ENCODE data around the gene GORASP1.

Gene GORASP1

DNA sequence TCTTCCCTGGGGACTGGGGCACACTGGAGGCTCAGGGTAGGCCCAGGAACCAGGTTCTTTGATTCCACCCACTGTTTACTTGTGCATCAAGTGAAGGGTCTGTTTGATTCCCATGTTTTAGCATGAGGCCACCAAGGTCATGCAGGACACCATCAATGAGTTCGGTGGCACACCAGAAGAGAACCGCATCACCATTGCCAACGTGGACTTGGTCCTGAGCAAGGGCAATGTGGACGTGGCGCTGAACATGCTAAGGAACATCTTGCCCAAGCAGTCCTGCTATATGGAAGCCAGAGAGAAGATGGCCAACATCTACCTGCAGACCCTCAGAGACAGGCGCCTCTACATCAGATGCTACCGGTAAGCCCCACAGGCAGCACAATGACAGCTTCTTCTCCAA lies 21.5 kb upstream of the GORASP1 start:
- Histone ChIP-seq H3K9me3 (ENCODE audit: control insufficient read depth, low read depth, low read length) (no peaks in the 10 kb centered on the region), H3K27ac (ENCODE audit: low read length) (no peak overlapping the region), H3K36me3 (ENCODE audit: control insufficient read depth, low read depth, low read length) (no peaks in the 10 kb centered on the region), H3K27me3 (ENCODE audit: control insufficient read depth, insufficient read depth, low read length) (no peaks in the 10 kb centered on the region), H3K9ac (ENCODE audit: low read length) (no peak overlapping the region), H3K4me3 (ENCODE audit: low read length) (no peak overlapping the region), H3K4me1 (ENCODE audit: control insufficient read depth, low read depth, low read length) (no peaks in the 10 kb centered on the region)

DNA sequence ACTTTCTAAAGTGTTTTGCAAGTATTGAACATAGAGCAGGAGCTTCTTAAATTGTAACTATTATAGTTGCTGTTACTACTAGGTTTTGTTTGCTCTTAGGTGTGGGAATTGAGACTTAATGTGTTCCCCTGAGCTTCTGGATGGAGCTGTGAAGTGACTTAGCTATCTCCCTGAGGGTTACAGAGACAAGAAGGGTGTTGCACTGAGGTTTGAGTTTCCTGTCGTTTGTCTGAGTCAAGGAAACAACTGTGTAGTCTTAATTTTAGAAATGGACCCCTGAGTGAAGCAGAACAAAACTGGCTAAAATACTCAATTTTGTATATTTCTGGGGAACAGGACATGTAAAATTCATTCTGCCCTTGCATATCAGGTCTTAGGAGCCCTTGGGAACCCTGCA lies 20.5 kb upstream of the GORASP1 start:
- no peaks in the 10 kb centered on the region for H3K4me1 ChIP-seq (ENCODE audit: control insufficient read depth, low read depth, low read length)
- H3K9ac ChIP-seq (ENCODE audit: low read length), result no peak overlapping the region

DNA sequence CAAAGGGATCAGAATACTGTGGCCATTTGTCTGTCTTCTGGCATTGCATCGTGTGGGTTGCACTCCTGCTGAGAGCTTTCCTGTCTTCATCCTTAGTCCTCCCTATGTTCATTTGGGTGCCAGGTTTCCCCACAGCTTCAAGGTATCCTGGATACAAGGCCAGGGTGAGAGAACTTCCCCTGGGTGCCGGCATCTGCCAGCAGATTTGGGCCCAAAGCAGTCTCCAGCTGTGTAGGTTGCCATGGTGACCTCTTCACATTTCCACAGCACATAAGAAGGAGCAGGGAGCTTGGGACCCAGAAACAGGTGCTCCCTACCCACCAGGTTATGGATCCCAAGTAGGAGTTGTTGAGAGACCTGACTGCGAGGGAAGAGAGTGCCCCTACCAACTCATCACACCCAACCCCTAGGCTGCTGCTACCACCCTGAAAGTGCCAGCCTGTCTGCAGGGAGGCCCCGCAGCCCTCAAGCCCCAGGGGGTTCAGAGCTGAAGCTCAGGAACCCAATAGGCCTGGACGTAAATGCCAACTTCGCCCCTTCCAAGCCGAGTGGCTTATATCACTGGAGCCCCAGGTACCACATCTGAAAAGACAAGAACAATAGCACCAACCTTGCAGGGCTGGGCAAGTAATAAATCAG lies 20.0 kb upstream of the GORASP1 start:
- Histone ChIP-seq H3K9me3 (ENCODE audit: control insufficient read depth, low read depth, low read length) (no peaks in the 10 kb centered on the region), H3K36me3 (ENCODE audit: control insufficient read depth, low read depth, low read length) (no peaks in the 10 kb centered on the region), H3K4me1 (ENCODE audit: control insufficient read depth, low read depth, low read length) (no peaks in the 10 kb centered on the region), H3K27ac (ENCODE audit: low read length) (no peak overlapping the region), H3K4me3 (ENCODE audit: low read length) (no peak overlapping the region), H3K9ac (ENCODE audit: low read length) (no peak overlapping the region), H3K27me3 (ENCODE audit: control insufficient read depth, insufficient read depth, low read length) (no peaks in the 10 kb centered on the region)

More for the DNA sequence above, 20.5 kb upstream of the GORASP1 start:
- Histone ChIP-seq H3K9me3 (ENCODE audit: control insufficient read depth, low read depth, low read length) (no peaks in the 10 kb centered on the region), H3K4me3 (ENCODE audit: low read length) (no peak overlapping the region), H3K27ac (ENCODE audit: low read length) (no peak overlapping the region), H3K27me3 (ENCODE audit: control insufficient read depth, insufficient read depth, low read length) (no peaks in the 10 kb centered on the region), H3K36me3 (ENCODE audit: control insufficient read depth, low read depth, low read length) (no peaks in the 10 kb centered on the region)

DNA sequence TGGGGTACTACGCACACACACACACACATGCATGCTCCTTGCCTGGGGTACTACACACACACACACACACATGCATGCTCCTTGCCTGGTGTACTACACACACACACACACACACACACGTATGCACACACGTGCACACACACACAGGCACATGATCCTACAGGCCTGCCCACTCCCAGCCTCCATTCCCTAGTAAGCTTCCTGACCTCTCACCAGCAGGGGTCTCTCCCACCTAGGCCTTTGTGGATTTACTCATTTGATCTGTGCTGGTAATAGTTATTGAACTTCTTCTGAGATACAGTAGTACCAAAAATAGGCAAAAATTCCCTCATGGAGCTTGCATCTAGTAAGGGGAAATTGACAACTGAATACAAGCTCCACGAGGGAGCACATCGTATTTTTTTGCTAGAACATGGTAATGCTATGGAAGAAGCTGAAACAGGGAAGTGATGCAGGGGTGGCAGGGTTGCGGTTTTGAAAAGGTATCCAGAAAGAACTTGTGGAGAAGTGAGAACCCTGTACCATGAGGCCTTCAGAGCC lies 19.2 kb upstream of the GORASP1 start:
- H3K27ac ChIP-seq (ENCODE audit: low read length), result no peak overlapping the region
- H3K4me1 ChIP-seq (ENCODE audit: control insufficient read depth, low read depth, low read length), result no peaks in the 10 kb centered on the region
- no peaks in the 10 kb centered on the region for H3K36me3 ChIP-seq (ENCODE audit: control insufficient read depth, low read depth, low read length)
- no peak overlapping the region for H3K9ac ChIP-seq (ENCODE audit: low read length)
- no peaks in the 10 kb centered on the region for H3K27me3 ChIP-seq (ENCODE audit: control insufficient read depth, insufficient read depth, low read length)
- H3K9me3 ChIP-seq (ENCODE audit: control insufficient read depth, low read depth, low read length), result no peaks in the 10 kb centered on the region
- H3K4me3 ChIP-seq (ENCODE audit: low read length), result no peak overlapping the region

DNA sequence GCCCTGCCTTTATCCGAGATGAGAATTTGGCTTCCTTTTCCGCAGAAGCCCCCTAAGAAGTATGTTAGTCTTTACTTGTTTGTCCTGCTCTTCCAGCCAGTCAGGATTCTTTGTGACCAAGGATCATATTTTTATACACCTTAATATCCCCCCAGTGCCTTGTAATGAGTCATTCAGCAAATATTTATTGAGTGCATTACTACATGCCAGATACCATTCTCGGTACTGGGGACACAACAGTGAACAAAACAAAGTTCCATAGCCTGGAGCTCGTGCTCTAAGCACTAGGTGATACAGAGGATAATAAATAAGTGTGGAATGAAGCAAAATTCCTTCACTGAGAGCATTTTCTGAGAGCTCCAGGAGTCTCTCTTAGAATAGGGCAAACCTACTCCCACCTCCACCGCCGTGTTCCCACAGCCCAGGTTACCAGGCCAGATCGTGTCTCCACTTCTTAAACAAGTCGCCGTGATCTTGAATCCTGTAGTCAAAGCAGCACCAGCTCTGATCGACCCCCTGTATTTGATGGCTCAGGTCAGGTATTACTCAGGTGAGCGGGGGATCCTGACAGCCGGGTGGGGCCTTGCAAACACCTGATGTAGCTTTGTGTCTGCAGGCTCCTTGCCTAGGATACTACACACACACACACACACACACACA lies 18.5 kb upstream of the GORASP1 start:
- Histone ChIP-seq H3K9me3 (ENCODE audit: control insufficient read depth, low read depth, low read length) (no peaks in the 10 kb centered on the region), H3K36me3 (ENCODE audit: control insufficient read depth, low read depth, low read length) (no peaks in the 10 kb centered on the region), H3K4me3 (ENCODE audit: low read length) (no peak overlapping the region), H3K27ac (ENCODE audit: low read length) (no peak overlapping the region), H3K27me3 (ENCODE audit: control insufficient read depth, insufficient read depth, low read length) (no peaks in the 10 kb centered on the region), H3K9ac (ENCODE audit: low read length) (no peak overlapping the region), H3K4me1 (ENCODE audit: control insufficient read depth, low read depth, low read length) (no peaks in the 10 kb centered on the region)

DNA sequence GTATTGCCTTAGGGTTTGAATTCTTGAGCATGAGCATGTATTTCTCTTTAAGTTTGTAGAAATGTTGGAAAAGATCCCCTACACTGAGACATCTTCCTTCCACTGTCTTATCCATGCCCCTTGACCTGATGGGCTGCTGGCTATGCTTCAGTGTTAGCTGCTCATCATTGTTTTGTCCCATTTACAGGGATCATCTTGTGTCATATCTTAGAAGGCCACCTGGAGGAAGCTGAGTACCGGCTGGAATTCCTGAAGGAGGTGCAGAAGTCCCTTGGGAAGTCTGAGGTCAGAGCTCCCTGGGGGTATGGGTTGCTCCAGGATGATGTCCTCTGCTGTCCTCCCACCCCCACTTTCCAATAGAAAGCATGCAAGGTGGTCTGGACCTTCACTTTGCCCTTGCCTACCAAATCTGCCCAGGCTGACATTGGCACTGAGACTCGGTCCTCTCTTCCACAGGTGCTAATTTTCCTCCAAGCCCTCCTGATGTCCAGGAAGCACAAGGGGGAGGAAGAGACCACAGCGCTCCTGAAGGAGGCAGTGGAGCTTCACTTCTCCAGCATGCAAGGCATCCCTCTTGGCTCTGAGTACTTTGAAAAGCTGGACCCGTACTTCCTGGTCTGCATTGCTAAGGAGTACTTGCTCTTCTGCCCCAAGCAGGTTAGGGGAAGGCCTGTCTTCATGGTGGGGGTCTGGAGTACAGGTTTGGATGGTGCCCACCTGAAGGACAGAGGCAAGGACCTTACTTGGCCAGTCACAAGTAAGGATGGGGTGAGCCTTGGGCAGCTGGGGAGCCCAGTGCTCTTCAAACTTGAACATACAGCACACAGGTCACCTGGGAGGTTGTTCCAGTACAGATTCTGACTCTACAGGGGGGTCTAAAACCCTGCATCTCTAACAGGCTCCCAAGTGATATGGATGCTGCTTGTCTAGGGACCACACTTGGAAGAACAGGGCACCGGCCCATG lies 17.7 kb upstream of the GORASP1 start:
- Histone ChIP-seq H3K27ac (ENCODE audit: low read length) (no peak overlapping the region), H3K4me1 (ENCODE audit: control insufficient read depth, low read depth, low read length) (no peaks in the 10 kb centered on the region), H3K27me3 (ENCODE audit: control insufficient read depth, insufficient read depth, low read length) (no peaks in the 10 kb centered on the region), H3K4me3 (ENCODE audit: low read length) (no peak overlapping the region), H3K9me3 (ENCODE audit: control insufficient read depth, low read depth, low read length) (no peaks in the 10 kb centered on the region), H3K9ac (ENCODE audit: low read length) (no peak overlapping the region), H3K36me3 (ENCODE audit: control insufficient read depth, low read depth, low read length) (no peaks in the 10 kb centered on the region)

DNA sequence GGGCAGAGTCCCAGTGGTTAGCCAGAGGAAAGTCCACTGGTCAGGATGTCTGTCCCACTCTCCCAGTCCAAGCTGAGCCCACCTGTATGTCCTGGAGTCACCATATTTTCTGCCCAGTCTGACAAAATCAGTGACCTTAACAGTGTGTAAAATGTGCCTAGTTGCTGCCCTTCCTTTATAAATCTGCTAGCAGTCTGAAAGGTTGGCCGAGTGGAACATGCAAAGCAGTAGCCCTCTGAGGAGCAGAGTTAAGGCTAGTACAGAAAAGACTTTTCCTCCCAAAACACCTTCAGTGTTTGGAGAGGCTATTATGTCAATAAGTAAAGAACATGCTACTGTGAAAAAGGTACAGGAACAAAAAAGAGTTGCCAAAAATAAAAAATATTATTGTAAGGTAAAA lies 15.4 kb upstream of the GORASP1 start:
- Histone ChIP-seq H3K4me3 (ENCODE audit: low read length) (no peak overlapping the region), H3K4me1 (ENCODE audit: control insufficient read depth, low read depth, low read length) (no peaks in the 10 kb centered on the region), H3K9ac (ENCODE audit: low read length) (no peak overlapping the region), H3K27ac (ENCODE audit: low read length) (no peak overlapping the region), H3K9me3 (ENCODE audit: control insufficient read depth, low read depth, low read length) (no peaks in the 10 kb centered on the region), H3K27me3 (ENCODE audit: control insufficient read depth, insufficient read depth, low read length) (no peaks in the 10 kb centered on the region), H3K36me3 (ENCODE audit: control insufficient read depth, low read depth, low read length) (no peaks in the 10 kb centered on the region)

DNA sequence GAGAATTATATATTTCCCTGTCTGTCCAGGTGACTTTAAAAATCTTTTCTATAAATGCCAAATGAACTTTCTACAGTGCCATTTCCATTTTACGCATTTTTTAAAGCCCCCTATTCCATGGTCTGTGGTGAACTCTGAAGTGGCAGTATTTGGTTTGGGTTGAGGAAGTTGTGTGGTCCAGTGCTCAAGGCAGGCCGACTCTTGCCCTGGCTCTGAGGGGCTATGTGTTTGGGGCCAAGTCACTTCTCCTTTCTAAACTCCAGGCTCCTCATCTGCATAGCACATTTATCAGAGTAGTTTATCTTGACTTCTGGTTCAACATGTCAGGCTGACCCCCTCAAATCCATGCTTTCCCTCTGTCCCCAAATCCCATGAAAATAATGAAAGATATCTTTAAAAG lies 14.2 kb upstream of the GORASP1 start:
- H3K36me3 ChIP-seq (ENCODE audit: control insufficient read depth, low read depth, low read length), result no peaks in the 10 kb centered on the region
- H3K4me1 ChIP-seq (ENCODE audit: control insufficient read depth, low read depth, low read length), result no peaks in the 10 kb centered on the region
- no peak overlapping the region for H3K4me3 ChIP-seq (ENCODE audit: low read length)
- H3K27ac ChIP-seq (ENCODE audit: low read length), result no peak overlapping the region
- no peak overlapping the region for H3K9ac ChIP-seq (ENCODE audit: low read length)
- no peaks in the 10 kb centered on the region for H3K9me3 ChIP-seq (ENCODE audit: control insufficient read depth, low read depth, low read length)
- no peaks in the 10 kb centered on the region for H3K27me3 ChIP-seq (ENCODE audit: control insufficient read depth, insufficient read depth, low read length)

DNA sequence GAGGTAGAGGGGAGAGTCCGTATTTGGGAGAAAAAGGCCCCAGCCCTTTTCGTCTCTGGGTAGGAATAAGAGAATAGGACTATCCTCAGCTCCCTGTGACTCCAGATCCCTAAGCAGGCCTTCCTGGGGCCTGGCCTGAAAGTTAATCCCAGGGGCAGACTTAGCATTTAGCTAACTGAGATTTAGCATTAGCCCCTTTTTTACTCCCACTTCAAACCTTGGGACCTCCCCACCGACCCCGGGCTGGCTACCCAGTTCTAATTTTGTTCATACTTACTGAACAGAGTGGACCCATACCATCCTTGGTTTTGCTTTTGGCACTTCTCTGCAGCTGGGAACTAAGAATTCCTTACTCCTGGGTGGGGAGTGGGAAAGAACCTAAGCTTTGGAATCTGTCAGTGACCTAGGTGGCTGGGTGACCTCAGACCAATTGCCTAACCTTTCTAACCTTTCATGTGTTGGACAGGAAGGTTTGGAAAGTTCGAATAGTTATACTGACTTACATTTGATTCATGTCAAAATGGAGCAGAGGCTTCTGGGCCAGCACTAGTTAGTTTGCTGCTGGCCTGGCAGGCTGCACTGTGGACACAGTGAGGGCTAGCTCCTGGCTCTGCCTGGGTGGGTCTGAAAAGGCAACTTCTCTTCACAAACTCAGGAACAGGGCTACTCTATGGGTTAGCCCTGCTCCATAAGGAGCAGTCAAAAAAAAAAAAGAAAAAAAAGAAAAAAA lies 11.7 kb upstream of the GORASP1 start:
- H3K4me3 ChIP-seq (ENCODE audit: low read length), result no peak overlapping the region

DNA sequence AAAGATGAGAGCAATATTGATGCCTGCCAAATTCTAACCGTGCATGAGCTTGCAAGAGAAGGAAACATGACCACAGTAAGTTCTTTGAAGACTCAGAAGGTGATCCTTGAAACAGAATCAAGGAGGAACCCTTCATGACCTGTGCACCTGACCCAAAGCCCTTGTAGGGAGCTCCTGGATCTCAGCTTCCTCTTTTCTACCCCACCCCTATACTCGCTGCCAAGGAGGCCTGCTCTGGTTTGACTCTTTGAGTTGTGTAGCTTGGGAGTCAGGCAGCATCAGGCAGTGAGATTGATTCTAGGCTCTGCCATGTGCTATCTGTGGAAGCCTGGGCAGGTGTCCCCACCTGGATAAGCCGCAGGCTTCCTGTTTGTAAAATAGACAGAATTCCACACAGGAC lies 10.7 kb upstream of the GORASP1 start:
- Histone ChIP-seq H3K27me3 (ENCODE audit: control insufficient read depth, insufficient read depth, low read length) (no peaks in the 10 kb centered on the region), H3K4me1 (ENCODE audit: control insufficient read depth, low read depth, low read length) (no peaks in the 10 kb centered on the region), H3K27ac (ENCODE audit: low read length) (no peak overlapping the region), H3K4me3 (ENCODE audit: low read length) (no peak overlapping the region), H3K36me3 (ENCODE audit: control insufficient read depth, low read depth, low read length) (no peaks in the 10 kb centered on the region), H3K9ac (ENCODE audit: low read length) (no peak overlapping the region), H3K9me3 (ENCODE audit: control insufficient read depth, low read depth, low read length) (no peaks in the 10 kb centered on the region)

More for the DNA sequence above, 11.7 kb upstream of the GORASP1 start:
- Histone ChIP-seq H3K9me3 (ENCODE audit: control insufficient read depth, low read depth, low read length) (no peaks in the 10 kb centered on the region), H3K36me3 (ENCODE audit: control insufficient read depth, low read depth, low read length) (no peaks in the 10 kb centered on the region), H3K4me1 (ENCODE audit: control insufficient read depth, low read depth, low read length) (no peaks in the 10 kb centered on the region), H3K27ac (ENCODE audit: low read length) (no peak overlapping the region), H3K9ac (ENCODE audit: low read length) (no peak overlapping the region), H3K27me3 (ENCODE audit: control insufficient read depth, insufficient read depth, low read length) (no peaks in the 10 kb centered on the region)

DNA sequence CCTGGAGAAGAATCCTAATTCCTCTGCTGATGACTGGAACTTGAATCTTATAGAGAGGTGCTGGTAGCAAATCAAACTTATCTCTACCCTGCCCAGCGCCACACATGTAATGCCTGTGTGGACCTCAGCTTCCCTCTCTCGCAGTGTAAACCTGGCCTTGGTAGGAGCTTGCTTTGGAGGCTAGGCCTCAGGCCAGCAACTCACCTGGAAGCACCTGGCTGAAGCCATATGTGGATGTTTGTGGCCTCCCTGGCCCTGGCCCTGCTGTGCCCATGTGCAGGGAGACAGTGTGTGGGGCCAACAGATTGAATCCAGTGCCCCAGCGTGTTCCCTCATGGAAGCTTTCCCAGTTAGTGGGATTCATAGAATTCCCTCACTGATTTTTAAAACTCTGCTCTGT lies 8.4 kb upstream of the GORASP1 start:
- H3K36me3 ChIP-seq (ENCODE audit: control insufficient read depth, low read depth, low read length), result no peaks in the 10 kb centered on the region

More for the DNA sequence above, 8.4 kb upstream of the GORASP1 start:
- no peaks in the 10 kb centered on the region for H3K27me3 ChIP-seq (ENCODE audit: control insufficient read depth, insufficient read depth, low read length)
- no peaks in the 10 kb centered on the region for H3K9me3 ChIP-seq (ENCODE audit: control insufficient read depth, low read depth, low read length)
- no peak overlapping the region for H3K27ac ChIP-seq (ENCODE audit: low read length)
- no peak overlapping the region for H3K9ac ChIP-seq (ENCODE audit: low read length)
- no peaks in the 10 kb centered on the region for H3K4me1 ChIP-seq (ENCODE audit: control insufficient read depth, low read depth, low read length)
- no peak overlapping the region for H3K4me3 ChIP-seq (ENCODE audit: low read length)
